ENCODE data around the gene JPT1.
"Not testable (repeated sequence)": the region's sequence is repeated elsewhere in the genome, so short reads cannot be mapped to it uniquely, and the experiment has no call there.

Gene JPT1

DNA sequence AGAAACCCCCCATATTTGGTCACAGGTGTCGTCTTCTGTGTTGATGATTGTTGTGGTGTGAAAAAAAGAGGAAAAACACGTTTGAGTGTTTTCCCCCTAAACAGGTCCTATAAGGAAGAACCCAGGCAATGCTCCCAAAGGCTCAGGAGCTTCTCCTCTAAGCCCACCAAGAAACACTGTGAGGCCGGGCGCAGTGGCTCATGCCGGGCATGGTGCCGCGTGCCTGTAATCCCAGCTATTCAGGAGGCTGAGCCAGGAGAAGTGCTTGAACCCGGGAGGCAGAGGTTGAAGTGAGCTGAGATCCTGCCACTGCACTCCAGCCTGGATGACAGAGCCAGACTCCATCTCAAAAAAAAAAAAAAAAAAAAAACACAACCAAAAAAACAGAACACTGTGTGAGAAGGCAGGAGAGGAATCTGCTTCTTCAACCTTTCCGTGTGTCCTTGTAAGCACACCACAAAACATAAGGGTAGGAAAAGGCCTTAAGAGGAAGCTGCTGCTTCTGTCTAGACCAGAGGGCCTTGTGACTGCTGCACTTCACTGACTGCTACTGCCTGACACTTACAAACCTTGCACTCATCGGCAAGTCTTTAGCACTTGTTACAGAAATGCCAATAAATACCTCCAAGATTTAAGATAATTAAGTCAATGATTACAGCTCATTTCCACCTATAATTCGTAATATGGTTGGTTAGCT, 9.3 kb downstream of the JPT1 start:
- in situ Hi-C loops (cut with HindIII; ENCODE audit: low pct_ligation_motif_present, low sequenced_read_pairs) = no loop called here
- H3K36me3 ChIP-seq (replicated peaks) = peaks cover 70% of the 10 kb centered on the region
- no peak for DNase-seq
- no peak overlapping the region for H3K27ac ChIP-seq
- TF ChIP-seq, protein P1, sequence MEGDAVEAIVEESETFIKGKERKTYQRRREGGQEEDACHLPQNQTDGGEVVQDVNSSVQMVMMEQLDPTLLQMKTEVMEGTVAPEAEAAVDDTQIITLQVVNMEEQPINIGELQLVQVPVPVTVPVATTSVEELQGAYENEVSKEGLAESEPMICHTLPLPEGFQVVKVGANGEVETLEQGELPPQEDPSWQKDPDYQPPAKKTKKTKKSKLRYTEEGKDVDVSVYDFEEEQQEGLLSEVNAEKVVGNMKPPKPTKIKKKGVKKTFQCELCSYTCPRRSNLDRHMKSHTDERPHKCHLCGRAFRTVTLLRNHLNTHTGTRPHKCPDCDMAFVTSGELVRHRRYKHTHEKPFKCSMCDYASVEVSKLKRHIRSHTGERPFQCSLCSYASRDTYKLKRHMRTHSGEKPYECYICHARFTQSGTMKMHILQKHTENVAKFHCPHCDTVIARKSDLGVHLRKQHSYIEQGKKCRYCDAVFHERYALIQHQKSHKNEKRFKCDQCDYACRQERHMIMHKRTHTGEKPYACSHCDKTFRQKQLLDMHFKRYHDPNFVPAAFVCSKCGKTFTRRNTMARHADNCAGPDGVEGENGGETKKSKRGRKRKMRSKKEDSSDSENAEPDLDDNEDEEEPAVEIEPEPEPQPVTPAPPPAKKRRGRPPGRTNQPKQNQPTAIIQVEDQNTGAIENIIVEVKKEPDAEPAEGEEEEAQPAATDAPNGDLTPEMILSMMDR (IDR thresholded peaks at IDR 0.05; ENCODE audit: low read depth, low read length, missing control alignments) = no peak
- H3K4me3 ChIP-seq (ENCODE audit: low read depth, low read length) = no peak overlapping the region
- H3K27me3 ChIP-seq (replicated peaks) = no peaks in the 10 kb centered on the region

DNA sequence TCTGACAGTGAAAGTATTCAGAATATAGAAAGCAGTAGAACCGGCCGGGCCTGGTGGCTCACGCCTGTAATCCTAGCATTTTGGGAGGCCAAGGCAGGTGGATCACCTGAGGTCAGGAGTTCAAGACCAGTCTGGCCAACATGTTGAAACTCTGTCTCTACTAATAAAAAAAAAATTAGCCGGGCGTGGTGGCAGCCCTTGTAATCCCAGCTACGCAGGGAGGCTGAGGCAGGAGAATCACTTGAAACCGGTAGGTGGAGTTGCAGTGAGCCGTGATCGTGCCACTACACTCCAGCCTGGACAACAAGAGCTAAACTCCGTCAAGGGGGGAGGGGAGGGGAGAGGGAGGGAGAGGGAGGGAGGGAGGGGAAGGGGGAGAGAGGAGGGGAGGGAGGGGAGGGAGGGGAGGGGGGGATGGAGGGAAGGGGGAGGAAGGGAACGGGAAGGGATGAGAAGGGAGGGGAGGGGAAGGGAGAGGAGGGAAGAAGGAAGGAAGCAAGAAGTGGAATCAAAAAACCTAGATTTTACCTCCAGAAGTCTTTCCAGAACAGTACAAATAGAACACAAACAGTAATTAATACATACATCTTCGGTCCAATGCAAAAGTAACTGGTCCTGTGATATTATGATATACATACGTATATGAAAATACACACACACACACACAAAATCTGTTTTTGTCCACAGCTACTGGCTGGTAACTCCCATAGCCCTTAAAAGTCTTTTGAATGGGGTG, 11.9 kb downstream of the JPT1 start:
- H3K4me3 ChIP-seq (ENCODE audit: low read depth, low read length) = no peak overlapping the region
- no peak for DNase-seq
- no peaks in the 10 kb centered on the region for H3K27me3 ChIP-seq (replicated peaks)
- H3K36me3 ChIP-seq (replicated peaks) = peaks cover 62% of the 10 kb centered on the region
- H3K27ac ChIP-seq = no peak overlapping the region
- TF ChIP-seq, protein P1 (IDR thresholded peaks at IDR 0.05; ENCODE audit: low read depth, low read length, missing control alignments) = no peak
- in situ Hi-C loops (cut with HindIII; ENCODE audit: low pct_ligation_motif_present, low sequenced_read_pairs) = no loop called here

DNA sequence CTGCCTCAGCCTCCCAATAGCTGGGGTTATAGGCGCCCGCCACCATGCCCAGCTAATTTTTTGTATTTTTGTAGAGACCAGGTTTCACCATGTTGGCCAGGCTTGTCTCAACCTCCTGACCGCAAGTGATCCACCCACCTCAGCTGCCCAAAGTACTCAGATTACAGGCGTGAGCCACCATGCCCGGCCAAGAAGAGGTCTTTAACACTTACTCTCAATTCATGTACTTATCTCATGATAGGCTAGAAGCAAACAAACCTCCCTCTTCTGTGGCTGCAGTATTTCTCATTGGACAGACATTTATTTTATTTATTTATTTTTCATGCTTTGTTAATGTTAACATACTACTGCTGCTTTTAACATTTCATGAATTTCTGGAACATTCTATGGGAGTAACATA, 15.8 kb downstream of the JPT1 start:
- TF ChIP-seq, protein P1 (IDR thresholded peaks at IDR 0.05; ENCODE audit: low read depth, low read length, missing control alignments) = no peak

DNA sequence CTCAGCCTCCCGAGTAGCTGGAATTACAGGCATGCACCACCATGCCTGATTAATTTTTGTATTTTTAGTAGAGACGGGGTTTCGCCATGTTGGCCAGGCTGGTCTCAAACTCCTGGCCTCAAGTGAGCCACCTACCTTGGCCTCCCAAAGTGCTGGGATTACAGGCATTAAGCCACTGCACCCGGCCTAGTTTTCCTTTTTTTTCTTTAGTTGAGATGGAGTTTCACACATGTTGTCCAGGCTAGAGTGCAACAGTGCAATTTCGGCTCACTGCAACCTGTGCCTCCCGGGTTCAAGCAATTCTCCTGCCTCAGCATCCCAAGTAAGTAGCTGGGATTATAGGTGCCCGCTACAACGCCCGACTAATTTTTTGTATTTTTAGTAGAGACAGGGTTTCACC, 16.6 kb downstream of the JPT1 start:
- H3K27me3 ChIP-seq (replicated peaks); H3K4me3 ChIP-seq (ENCODE audit: low read depth, low read length); DNase-seq; H3K27ac ChIP-seq; in situ Hi-C loops (cut with HindIII; ENCODE audit: low pct_ligation_motif_present, low sequenced_read_pairs): not testable (repeated sequence)
- H3K36me3 ChIP-seq (replicated peaks) = peaks cover 27% of the 10 kb centered on the region

More for the DNA sequence above, 15.8 kb downstream of the JPT1 start:
- Histone ChIP-seq H3K36me3 (replicated peaks) (peaks cover 35% of the 10 kb centered on the region), H3K4me3 (ENCODE audit: low read depth, low read length) (no peak overlapping the region), H3K27me3 (replicated peaks) (no peaks in the 10 kb centered on the region), H3K27ac (no peak overlapping the region)
- in situ Hi-C loops (cut with HindIII; ENCODE audit: low pct_ligation_motif_present, low sequenced_read_pairs) = no loop called here
- DNase-seq = no peak

DNA sequence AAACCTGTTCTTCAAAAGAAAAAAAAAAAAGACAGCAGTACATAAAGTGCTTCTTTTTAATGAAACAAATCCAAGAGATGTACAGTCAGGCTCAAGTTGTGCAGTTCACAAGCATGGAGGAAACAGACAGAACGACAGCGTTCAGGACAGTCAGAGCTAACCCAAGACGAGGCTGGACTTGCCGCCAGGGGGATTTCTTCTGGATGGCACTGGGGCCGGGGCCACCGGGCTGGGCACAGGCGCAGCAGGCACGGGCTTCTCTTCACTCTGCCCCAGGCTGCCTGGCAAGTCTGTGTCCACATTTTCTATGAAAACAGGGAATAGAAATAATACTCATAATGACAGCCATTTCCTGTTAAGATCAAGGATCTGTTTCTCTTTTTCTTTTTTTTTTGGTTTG, 18.4 kb downstream of the JPT1 start:
- Histone ChIP-seq H3K4me3 (ENCODE audit: low read depth, low read length) (no peak overlapping the region), H3K27ac (no peak overlapping the region), H3K36me3 (replicated peaks) (peaks cover 12% of the 10 kb centered on the region), H3K27me3 (replicated peaks) (no peaks in the 10 kb centered on the region)
- DNase-seq = no peak
- in situ Hi-C loops (cut with HindIII; ENCODE audit: low pct_ligation_motif_present, low sequenced_read_pairs) = no loop called here
- TF ChIP-seq, protein P1 (IDR thresholded peaks at IDR 0.05; ENCODE audit: low read depth, low read length, missing control alignments) = no peak

DNA sequence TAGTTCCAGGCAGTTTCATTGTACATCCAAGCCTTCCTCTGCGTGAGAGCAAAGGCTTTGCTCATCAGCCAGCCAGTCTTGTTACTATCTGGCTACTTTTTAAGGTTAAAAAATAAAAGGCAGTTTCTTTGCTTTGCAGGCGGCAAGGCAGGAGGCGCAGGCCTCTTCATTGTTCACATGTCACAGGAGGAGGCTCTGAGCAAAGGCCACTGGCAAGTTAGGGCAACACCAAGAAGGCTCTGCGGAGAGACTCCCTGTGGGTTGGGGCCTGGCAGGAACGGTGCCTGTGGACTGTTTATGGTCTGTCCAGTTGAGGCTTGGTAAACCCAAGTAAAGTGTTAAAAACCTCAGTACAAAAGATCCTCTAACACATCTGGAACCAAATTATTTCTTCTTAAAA, 18.9 kb downstream of the JPT1 start:
- TF ChIP-seq, protein P1 (IDR thresholded peaks at IDR 0.05; ENCODE audit: low read depth, low read length, missing control alignments) = no peak
- H3K27me3 ChIP-seq (replicated peaks) = no peaks in the 10 kb centered on the region
- DNase-seq = no peak
- in situ Hi-C loops (cut with HindIII; ENCODE audit: low pct_ligation_motif_present, low sequenced_read_pairs) = no loop called here
- H3K27ac ChIP-seq = no peak overlapping the region
- no peak overlapping the region for H3K4me3 ChIP-seq (ENCODE audit: low read depth, low read length)
- H3K36me3 ChIP-seq (replicated peaks) = peaks cover 11% of the 10 kb centered on the region

DNA sequence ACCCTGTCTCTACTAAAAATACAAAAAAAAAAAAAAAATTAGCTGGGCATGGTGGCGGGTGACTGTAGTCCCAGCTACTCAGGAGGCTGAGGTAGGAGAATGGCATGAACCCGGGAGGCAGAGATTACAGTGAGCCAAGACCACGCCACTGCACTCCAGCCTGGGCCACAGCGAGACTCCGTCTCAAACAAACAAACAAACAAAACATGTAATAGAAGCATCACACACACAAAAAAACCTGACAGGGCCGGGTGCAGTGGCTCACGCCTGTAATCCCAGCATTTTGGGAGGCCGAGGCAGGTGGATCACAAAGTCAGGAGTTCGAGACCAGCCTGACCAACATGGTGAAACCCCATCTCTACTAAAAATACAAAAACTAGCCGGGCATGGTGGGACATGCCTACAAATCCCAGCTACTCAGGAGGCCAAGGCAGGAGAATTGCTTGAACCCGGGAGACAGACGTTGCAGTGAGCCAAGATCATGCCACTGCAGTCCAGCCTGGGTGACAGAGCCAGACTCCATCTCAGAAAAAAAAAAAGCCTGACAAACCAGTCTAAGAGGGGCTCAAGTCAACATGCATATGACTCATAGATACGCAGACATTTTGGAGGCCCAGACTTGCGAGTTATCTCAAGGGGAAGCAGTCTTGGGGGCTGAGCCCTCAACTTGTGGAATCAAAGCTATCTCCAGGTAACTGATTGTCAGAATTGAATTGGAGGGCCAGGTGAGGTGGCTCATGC, 20.5 kb downstream of the JPT1 start:
- DNase-seq; H3K36me3 ChIP-seq (replicated peaks); in situ Hi-C loops (cut with HindIII; ENCODE audit: low pct_ligation_motif_present, low sequenced_read_pairs); H3K27ac ChIP-seq; H3K27me3 ChIP-seq (replicated peaks); H3K4me3 ChIP-seq (ENCODE audit: low read depth, low read length): not testable (repeated sequence)

Data from brain microvascular endothelial cell (primary cell).